Fibroblast of skin of left quadriceps (primary cell): ENCODE data around the gene APBB3.
"Not testable (repeated sequence)": the region's sequence is repeated elsewhere in the genome, so short reads cannot be mapped to it uniquely, and the experiment has no call there.

Experiments
- DNase-seq, 2 experiments: peaks; one replicate each; pipeline ENCODE4 v3.0.0-alpha.2; 2013; ENCODE audit warnings: low read depth in 2 of 2

Gene APBB3, protein sequence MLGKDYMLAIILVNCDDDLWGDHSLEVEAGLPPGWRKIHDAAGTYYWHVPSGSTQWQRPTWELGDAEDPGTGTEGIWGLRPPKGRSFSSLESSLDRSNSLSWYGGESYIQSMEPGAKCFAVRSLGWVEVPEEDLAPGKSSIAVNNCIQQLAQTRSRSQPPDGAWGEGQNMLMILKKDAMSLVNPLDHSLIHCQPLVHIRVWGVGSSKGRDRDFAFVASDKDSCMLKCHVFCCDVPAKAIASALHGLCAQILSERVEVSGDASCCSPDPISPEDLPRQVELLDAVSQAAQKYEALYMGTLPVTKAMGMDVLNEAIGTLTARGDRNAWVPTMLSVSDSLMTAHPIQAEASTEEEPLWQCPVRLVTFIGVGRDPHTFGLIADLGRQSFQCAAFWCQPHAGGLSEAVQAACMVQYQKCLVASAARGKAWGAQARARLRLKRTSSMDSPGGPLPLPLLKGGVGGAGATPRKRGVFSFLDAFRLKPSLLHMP

DNA sequence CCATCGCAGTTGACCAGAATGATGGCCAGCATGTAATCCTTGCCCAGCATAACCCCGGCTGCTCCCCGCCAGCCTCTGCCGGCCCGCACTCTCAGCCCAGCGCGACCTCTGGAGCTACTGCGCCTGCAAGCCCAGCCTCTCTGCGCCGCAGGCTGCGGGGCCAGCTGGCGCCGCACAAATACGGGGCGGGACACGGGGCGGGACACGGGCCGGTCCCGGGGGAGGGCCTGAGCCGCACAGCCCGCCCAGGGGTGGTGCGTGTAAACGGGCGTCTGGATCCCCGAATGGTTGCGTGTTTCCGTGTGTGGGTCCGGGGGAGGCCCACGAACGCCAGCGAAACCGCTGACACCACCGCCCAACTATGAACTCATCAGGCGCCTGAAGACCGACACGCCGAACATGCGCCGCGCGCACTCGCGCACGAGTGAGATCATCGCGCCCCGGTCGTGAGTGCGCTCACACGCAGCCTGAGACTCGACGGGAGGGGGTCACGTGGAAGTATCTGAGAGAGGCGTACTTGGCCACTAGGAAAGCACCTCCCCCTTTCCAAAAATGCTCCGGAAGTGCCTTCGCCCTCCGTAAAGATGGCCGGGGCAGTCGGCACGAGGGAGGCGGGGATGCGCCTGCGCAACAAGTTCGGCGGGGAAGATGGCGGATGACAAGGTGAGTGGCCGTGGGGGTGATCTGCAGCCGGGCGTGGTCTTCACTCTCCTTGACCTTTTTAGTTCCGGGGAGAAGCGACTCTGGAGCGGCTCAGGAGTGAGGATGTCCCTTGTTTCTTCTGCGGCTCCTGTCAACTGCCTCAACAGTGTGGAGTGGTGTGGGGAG, at the start of gene APBB3, which contains the start of gene SLC35A4:
Gene APBB3 (minus strand): TSS at position 403 of the 828 bp plus-strand sequence. CDS start 353 bp downstream, at position 50.
Gene SLC35A4 (plus strand): TSS at position 633 of the 828 bp plus-strand sequence. CDS start 2,342 bp downstream, outside the sequence.
- DNase-seq = peak; percentile 97

DNA sequence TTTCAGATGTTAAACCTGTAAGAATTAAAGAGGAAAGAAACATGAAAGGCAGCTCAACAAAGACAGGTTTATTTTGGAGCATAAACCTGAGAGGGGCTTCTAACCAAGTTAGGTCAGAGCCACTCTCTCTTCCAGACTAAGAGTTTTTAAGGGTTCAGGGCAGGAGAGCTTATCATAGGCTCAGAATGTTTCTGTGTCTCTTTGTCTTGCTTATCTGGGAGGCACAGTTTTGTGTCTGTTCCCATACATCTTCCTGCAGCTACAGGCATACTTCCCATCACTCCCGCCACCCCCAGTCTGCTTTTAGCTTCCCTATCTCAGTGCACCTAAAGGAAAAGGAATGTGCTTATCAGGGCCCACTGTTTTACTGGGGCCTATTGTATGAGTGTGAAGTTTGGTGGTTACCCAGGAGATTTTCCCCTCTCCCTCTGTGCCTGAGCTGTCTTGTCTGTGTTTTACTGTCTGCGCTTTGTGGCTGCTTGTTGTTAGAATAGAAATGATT, 46.7 kb upstream of the APBB3 start:
- no peak for DNase-seq

DNA sequence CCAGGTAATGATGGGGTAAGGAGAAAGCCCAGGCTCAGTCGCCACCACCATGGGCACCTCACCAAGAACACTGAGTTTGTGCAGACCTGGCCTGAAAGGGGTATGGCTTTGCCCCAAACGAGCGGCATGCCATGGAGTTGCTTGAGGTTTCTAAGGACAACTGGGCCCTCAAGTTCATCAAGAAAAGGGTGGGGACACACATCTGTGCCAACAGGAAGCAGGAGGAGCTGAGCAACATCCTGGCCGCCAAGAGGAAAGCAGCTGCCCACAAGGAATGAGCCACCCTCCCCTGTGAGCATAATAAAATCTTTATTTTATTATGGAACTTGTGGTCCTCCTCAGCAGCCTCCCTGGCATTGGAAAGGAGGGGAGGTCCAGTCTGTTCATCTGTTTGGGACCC, 44.7 kb upstream of the APBB3 start:
- no peak for DNase-seq

DNA sequence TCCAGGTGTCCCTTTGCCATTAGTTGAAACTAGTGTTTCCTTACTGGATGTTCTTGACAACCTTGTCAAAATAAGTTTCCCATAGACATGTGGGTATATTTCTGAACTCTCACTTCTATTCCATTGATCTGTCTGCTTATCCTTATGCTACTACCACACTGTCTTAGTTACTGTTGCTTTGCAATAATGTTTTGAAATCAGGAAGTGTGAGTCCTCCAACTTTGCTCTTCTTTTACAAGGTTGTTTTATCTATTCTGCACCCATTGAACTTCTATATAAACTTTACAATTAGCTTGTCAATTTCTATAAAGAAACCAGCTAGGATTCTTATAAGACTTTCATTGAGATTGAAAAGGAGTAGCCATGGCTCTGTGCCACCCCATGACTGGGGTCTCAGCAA, 44.3 kb upstream of the APBB3 start:
- DNase-seq = no peak

DNA sequence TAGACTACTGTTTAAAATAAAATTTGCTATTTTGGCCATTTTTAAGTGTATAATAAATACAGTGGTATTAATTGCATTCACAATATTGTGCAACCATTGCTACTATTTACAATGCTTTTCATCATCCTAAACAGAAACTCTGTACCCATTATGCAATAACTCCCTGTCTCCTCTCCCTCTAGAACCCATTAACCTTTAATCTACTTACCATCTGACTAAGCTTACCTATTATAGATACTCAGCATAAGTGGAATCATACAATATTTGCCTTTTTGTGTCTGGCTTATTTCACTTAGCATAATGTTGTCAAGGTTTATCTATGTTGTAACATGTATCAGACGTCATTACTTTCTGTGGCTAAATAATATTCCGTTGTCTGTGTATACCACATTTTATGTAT, 42.6 kb upstream of the APBB3 start:
- no peak for DNase-seq

DNA sequence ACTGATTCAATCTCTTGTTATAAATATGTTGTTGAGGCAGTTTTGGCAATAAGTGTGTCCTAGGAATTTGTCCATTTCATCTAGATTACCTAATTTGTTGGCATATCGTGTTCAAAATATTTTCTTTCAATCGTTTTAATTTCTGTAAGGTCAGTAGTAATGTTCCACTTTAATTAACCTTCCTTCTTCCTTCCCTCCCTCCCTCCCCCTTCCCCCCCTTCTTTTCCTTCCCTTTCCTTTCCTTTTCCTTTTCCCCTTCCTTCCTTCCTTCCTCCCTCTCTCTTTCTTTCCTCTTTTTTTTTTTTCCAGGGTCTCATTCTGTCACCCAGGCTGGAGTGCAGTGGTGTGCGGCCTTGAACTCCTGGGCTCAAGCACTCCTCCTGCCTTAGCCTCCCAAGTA, 41.5 kb upstream of the APBB3 start:
- DNase-seq = no peak

DNA sequence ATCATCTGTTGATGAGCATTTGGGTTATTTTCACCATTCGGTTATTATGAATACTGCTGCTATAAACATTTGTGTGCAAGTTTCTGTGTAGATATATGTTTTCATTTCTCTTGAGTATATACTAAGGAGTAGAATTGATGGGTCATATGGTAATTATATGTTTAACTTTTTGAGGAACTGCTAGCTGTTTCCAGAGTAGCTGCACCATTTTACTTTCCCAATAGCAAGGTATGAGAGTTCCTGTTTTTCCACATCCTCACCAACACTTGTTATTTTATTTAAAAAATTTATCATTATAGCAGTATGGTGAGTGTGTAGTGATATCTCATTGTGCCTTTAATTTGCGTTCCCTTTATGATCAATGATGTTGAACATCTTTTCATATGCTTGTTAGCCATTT, 39.3 kb upstream of the APBB3 start:
- no peak for DNase-seq

DNA sequence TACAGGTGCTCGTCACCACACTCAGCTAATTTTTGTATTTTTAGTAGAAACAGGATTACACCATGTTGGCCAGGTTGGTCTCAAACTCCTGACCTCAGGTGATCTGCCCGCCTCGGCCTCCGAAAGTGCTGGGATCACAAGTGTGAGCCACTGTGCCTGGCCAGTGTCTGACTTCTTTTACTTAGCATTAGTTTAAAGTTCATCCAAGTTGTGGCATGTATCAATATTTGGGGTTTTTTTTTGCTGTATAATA, 39.0 kb upstream of the APBB3 start:
- DNase-seq = not testable (repeated sequence)

DNA sequence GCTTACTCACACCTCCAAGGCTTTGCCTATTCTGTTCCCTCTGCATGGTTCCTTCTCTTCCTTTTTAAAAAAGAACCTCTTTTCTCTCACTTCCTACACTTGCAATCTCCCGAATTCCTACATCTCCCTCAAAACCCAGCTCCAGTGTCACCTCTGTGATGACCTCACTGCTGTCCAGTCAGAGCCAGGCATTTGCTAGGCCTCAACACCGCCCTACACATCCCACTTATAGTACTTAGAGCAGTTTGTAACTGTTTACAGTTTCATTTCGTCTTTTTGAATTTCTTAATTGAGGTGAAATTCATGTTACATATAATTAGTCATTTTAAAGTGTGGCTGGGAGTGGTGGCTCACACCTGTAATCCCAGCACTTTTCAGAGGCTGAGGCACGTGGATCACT, 37.7 kb upstream of the APBB3 start:
- DNase-seq = no peak

DNA sequence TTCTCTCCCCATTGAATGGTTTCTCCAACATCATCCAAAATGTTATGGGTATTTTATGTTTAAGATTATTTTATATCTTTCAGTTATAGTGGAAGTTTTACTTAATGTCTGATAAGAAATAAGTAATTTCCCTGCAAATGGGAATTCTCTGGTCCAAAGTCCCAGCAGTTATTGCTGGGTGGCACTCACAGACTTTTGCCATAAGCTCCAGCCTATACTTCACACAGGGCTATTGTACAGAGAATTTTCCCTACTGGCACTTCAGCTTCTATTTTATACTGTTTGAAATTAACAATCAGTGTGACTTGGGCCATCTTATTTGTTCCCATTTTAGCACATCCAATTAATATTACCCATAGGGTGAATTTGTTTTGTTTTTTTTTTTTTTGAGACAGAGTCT, 35.7 kb upstream of the APBB3 start:
- no peak for DNase-seq

DNA sequence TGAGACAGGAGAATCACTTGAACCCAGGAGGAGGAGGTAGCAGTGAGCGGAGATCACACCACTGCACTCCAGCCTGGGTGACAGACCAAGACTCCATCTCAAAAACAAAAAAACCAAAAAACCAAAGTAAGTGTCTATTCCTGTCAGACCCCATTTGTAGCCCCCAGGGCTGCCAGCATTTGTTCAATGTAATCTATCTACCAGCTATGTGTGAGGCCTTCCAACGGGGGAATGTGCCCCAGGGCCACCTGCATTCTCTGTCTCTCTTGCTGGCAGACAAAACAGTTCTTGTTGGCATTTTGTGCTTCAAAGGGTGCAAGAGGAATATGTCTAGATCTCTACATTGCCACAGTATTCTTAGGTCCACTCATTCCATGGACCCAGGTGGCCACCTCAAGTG, 34.4 kb upstream of the APBB3 start:
- DNase-seq = no peak

DNA sequence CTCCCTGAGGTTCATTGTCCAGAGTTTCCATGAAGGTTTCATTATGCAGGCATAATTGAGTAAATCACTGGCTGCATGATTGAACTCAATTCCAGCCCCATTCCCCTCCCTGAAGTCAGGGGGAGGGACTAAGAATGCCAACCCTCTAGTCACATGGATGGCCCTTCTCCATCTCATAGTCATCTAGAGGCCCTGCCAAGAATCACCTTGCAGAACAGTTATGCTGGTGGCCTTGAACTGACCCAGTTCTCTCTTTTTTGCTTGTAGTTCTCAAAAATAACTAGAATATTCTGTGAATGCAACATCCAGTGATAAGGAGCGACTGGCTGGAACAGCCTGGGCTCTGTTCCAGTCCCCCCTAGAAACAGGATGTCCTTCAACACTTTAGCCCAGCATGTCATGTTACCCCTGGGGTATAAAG, 31.9 kb upstream of the APBB3 start:
- no peak for DNase-seq

DNA sequence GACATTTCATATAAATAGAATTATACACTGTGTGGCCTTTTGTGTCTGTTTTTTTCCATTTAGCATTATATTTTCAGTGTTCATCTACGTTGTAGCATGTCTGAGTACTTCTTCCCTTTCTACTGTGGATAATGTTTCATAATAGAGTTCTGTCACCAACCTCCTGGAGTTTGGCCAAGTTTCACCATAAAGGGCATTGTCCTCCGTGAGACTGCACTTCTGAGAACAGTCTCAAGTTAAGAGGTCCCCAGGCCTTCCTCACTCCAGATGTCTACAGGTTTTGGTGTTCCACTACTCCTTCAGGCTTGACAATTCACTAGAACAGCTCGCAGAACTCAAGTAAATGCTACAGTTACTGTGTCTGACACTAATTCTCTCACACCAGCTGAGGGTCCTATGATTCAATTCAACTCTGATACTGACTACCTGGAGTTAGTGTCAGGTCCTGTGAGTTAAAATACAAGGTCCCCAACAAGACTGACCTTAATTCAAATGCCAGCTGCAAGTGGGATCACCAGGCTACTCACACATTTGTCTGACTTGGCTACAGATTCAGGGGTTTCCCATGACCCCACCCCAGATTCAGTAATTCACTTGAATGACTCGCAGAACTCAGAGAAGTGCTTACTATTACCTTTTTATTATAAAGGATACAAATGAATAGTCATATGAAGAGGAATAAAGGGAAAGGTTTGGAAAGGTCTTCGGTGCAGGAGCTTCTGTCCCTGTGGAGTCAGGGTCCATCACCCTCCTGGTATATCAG, 31.3 kb upstream of the APBB3 start:
- no peak for DNase-seq

DNA sequence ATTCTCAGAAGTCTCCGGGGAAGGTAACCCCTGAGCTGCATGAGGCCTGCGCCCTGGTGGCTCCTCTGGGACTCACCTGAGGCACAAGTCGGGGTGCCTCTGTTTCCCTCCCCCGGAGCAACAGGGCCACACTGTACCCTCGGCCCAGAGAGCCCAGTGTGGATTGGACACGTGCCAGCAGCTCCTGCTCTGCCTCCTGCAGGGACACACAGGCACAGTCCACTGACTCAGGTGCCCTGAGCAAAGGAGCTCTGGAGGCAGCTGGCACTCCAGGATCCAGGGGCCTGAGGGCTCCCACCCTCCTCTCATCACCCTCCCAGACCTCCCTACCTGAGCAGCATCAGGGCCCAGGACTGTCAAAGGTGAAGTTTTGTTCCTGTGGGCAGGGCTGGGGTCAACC, 29.8 kb upstream of the APBB3 start:
- no peak for DNase-seq

DNA sequence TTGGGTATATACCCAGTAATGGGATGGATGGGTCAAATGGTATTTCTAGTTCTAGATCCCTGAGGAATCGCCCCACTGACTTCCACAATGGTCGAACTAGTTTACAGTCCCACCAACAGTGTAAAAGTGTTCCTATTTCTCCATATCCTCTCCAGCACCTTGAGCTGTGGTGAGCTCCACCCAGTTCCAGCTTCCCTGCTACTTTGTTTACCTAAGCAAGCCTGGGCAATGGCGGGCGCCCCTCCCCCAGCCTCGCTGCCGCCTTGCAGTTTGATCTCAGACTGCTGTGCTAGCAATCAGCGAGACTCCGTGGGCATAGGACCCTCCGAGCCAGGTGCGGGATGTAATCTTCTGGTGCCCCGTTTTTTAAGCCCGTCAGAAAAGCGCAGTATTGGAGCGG, 28.7 kb upstream of the APBB3 start:
- not testable (repeated sequence) for DNase-seq

DNA sequence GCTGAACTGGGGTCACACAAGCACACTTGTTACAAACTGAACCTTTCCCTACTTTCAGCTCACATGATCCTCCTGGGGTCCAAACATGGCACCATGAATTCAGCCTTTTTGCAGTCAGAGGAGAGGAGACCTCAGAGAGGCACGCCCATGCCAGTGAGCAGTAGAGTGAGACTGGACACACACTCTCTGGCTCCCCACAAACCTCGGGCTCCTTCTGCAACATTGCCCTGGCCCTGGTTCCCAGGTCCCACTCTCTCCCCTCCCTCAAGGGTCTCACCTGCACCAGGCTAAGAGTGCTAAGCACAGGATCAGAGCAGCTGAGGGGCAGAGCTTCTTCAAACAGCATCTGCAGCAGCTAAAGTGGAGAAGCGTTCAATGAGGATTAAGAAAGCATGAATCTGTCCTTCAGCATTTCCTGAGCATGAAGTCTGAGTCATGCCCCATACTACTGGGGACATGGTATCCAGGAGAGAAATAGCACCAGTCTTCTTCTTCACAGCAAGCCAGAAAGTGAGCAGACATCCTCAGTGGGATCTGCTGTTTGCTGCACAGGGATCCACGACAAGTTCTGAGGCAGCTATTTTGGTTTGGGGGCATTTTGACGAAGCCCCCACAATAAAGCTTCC, 27.5 kb upstream of the APBB3 start:
- DNase-seq = peak; percentile 5 to 15

DNA sequence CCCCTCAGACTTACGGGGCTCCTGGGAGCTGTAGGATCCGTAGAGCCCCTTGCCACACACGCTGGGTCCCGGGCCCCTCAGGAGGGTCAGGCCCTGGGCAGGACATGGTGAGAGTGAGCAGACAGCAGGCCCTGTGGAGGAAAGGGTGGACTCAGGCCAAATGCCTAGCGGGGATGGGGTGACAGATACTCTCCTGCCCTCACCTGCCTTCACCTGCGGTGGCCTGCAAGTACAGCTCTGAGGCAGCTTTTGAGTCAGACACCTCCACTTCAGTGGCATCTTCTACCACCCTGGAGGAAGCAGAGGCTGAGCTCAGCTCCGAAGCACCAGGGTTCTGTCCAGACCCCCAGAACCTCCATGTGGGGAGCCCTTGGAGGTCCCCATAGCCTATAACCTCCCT, 26.5 kb upstream of the APBB3 start:
- DNase-seq = no peak

DNA sequence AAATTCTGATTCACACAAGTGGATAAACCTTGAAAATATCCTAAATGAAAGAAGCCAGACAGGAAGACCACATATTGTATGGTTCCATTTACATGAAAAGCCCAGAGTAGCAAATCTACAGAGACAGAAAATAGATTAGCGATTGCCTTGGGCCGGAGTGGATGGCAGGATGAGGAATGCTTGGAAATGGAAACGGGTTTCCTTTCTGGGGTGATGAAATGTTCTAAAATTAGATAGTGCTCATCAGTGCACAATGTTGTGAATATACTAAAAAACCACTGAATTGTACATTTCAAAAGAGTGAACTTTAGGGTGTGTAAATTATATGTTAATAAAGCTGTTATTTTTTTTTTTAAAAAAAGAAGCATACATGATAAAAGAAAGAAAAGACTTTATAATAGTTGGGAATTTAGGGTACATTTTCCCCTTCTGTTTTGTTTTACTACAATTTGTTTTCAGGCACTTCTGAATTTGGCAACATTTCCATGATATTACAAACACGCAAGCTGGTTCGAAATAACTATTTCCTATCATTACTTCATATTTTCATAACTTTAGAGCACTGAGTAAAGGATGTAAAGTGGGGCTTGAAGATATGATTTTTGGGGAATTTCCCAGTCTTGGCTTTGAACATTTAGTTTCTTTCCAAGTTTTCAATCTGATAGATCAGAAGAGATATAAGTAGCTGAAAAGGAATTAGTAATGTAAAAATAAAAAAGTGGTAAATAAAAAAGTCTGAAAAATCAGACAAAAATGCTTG, 24.1 kb upstream of the APBB3 start:
- DNase-seq = no peak

DNA sequence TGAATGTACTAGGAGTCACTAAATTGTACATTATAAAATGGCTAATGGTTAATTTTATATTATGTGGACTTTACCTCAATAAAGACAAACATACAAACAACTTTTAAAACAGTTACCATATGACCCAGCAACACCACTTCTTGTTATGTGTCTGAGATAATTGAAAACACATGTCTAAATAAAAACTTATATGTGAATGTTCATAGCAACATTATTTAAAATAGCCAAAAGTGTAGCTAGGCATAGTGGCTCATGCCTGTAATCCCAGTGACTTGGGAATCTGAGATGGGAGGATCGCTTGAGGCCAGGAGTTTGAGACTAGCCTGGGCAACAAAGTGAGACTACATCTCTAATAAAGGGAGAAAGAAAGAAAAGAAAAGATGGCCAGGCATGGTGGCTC, 23.1 kb upstream of the APBB3 start:
- DNase-seq = no peak

DNA sequence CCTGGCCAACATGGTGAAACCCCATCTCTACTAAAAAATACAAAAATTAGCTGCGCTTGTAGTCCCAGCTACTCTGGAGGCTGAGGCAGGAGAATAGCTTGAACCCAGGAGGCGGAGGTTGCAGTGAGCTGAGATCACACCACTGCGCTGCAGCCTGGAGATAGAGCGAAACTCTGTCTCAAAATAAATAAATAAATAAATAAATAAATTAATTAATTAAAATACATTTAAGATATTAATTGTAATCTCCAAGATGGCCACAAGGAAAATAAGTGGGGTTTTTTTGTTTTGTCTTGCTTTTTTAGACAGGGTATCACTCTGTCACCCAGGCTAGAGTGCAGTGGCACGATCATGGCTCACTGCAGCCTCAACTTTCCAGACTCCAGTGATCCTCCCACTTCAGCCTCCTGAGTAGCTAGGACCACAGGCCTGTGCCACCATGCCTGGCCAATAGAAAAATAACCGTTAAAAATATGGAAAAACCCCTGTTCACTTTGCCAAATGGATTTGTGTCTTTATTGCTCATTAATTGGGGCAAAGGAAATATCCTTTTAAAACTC, 14.9 kb upstream of the APBB3 start:
- not testable (repeated sequence) for DNase-seq
